PC-3 (cell line): ENCODE results near the gene ADGRF3.

Source experiments
- CTCF ChIP-seq: fragments of 300-600 bp; sonication (generic); conservative IDR thresholded peaks from 2 replicates; pipeline ENCODE4 v1.5.1; 2017; ENCODE audit warnings: antibody characterized with exemption, low read depth, mild to moderate bottlenecking, low read length
- EZH2 ChIP-seq: fragments of 300-600 bp; sonication (generic); IDR thresholded peaks from one replicate; pipeline ENCODE4 v1.6.1; 2017; ENCODE audit warnings: antibody characterized with exemption, mild to moderate bottlenecking, low read length; ENCODE audit not compliant: unreplicated experiment
- EZH2phosphoT487 ChIP-seq: fragments of 300-600 bp; sonication (generic); IDR thresholded peaks from 2 replicates; pipeline ENCODE4 v1.6.1; 2018; ENCODE audit warnings: mild to moderate bottlenecking, antibody characterized with exemption, low read length, borderline replicate concordance

- TF ChIP-seq CTCF (no peak), EZH2 (no peak), EZH2phosphoT487 (no peak)
These were observed 43.7 kb downstream of the ADGRF3 start for GRCh38 chr2:26302846-26303245.
